PC-3 (cell line): ENCODE data around the gene TTC28. TPM values are rescaled to one million over a fixed set of nuclear protein-coding genes. Genes with fewer than 3 reads are reported as not detected.

Experiments used
- ATAC-seq: fragments of 200-7000 bp; cut with Tn5 transposase; 2 replicates; pipeline ENCODE4 v1.9.1; 2020; ENCODE audit warnings: mild to moderate bottlenecking, moderate library complexity
- BruUV-seq: library from RNA; stranded (reverse); fragments of 400-500 nt; replicated peaks from 2 replicates; lab custom pipeline; 2021; lab: Mats Ljungman, UMichigan
- CTCF ChIA-PET: fragments of 300-600 bp; sonication (Branson Sonifier 250); formaldehyde crosslinking; loops from one replicate; lab custom pipeline; 2022; ENCODE audit warnings: antibody characterized with exemption; lab: Charles Lee
- POLR2A ChIA-PET: fragments of 300-600 bp; sonication (Branson Sonifier 250); formaldehyde crosslinking; loops from one replicate; lab custom pipeline; 2022; ENCODE audit warnings: antibody characterized with exemption; ENCODE audit not compliant: unreplicated experiment; lab: Charles Lee
- DNase-seq: peaks from one replicate; pipeline ENCODE4 v3.0.0-alpha.2; 2015
- H2AFZ ChIP-seq: fragments of 300-600 bp; sonication (generic); 2 replicates; pipeline ENCODE4 v1.6.0; 2016; ENCODE audit warnings: antibody characterized with exemption, low read length
- H3F3A ChIP-seq: fragments of 300-600 bp; sonication (generic); one replicate; pipeline ENCODE4 v1.6.0; 2017; ENCODE audit warnings: antibody characterized with exemption, low read length, control low read depth, mild to moderate bottlenecking; ENCODE audit not compliant: unreplicated experiment
- H3K27ac ChIP-seq: fragments of 300-600 bp; sonication (generic); 2 replicates; pipeline ENCODE4 v1.5.1; 2016; ENCODE audit warnings: mild to moderate bottlenecking, low read length
- H3K27me3 ChIP-seq: fragments of 300-600 bp; sonication (generic); 2 replicates; pipeline ENCODE4 v1.6.1; 2016; ENCODE audit warnings: low read length, mixed read lengths
- H3K36me3 ChIP-seq: fragments of 300-600 bp; sonication (generic); 2 replicates; pipeline ENCODE4 v1.6.1; 2016; ENCODE audit warnings: low read depth, mixed run types, low read length, mixed read lengths
- H3K4me1 ChIP-seq: fragments of 300-600 bp; sonication (generic); 2 replicates; pipeline ENCODE4 v1.5.1; 2016; ENCODE audit warnings: low read length; ENCODE audit not compliant: insufficient read depth
- H3K4me2 ChIP-seq: fragments of 300-600 bp; sonication (generic); 2 replicates; pipeline ENCODE4 v1.6.0; 2016; ENCODE audit warnings: low read length
- H3K4me3 ChIP-seq: fragments of 300-600 bp; sonication (generic); 2 replicates; pipeline ENCODE4 v1.5.1; 2016; ENCODE audit warnings: mild to moderate bottlenecking, low read length, mixed read lengths
- H3K79me2 ChIP-seq: fragments of 300-600 bp; sonication (generic); 2 replicates; pipeline ENCODE4 v1.6.1; 2017; ENCODE audit warnings: low read length, mixed read lengths
- H3K9ac ChIP-seq: fragments of 300-600 bp; sonication (generic); 2 replicates; pipeline ENCODE4 v1.6.0; 2016; ENCODE audit warnings: mild to moderate bottlenecking, low read length
- H3K9me2 ChIP-seq: fragments of 300-600 bp; sonication (generic); replicated peaks from 2 replicates; pipeline ENCODE4 v1.6.1; 2016; ENCODE audit warnings: mixed run types, low read length, mixed read lengths
- H3K9me3 ChIP-seq: fragments of 300-600 bp; sonication (generic); 2 replicates; pipeline ENCODE4 v1.6.1; 2016; ENCODE audit warnings: low read length, mixed read lengths
- H4K20me1 ChIP-seq: fragments of 300-600 bp; sonication (generic); 2 replicates; pipeline ENCODE4 v1.6.1; 2016; ENCODE audit warnings: low read length, mixed read lengths
- CTCF ChIP-seq: fragments of 300-600 bp; sonication (generic); conservative IDR thresholded peaks from 2 replicates; pipeline ENCODE4 v1.5.1; 2017; ENCODE audit warnings: antibody characterized with exemption, low read depth, mild to moderate bottlenecking, low read length
- EZH2 ChIP-seq: fragments of 300-600 bp; sonication (generic); IDR thresholded peaks from one replicate; pipeline ENCODE4 v1.6.1; 2017; ENCODE audit warnings: antibody characterized with exemption, mild to moderate bottlenecking, low read length; ENCODE audit not compliant: unreplicated experiment
- EZH2phosphoT487 ChIP-seq: fragments of 300-600 bp; sonication (generic); IDR thresholded peaks from 2 replicates; pipeline ENCODE4 v1.6.1; 2018; ENCODE audit warnings: mild to moderate bottlenecking, antibody characterized with exemption, low read length, borderline replicate concordance
- intact Hi-C: fragments of 100-400 bp; cut with micrococcal nuclease; formaldehyde crosslinking; loops from 2 replicates; pipeline ENCODE4 v1.9.0; 2023
- total RNA-seq: library from RNA; depleted of rRNA; stranded (reverse); fragments of >200 nt; gene quantifications from 2 replicates; pipeline ENCODE4 v1.2.3, GENCODE V29; 2014

TTC28 gene
- total RNA-seq, 1 experiment from 2014 or later = 6.3 TPM

- Histone ChIP-seq H3K4me1 (no peaks in the 10 kb centered on the region), H3K27me3 (no peaks in the 10 kb centered on the region), H3K9me2 (no peaks in the 10 kb centered on the region), H3F3A (no peaks in the 10 kb centered on the region), H3K79me2 (no peaks in the 10 kb centered on the region), H4K20me1 (no peaks in the 10 kb centered on the region), H3K4me2 (no peak overlapping the region), H3K27ac (no peak overlapping the region), H3K4me3 (no peak overlapping the region), H2AFZ (no peak overlapping the region), H3K9me3 (no peaks in the 10 kb centered on the region), H3K36me3 (no peaks in the 10 kb centered on the region), H3K9ac (no peak overlapping the region)
- POLR2A ChIA-PET = no interaction called here
- intact Hi-C loops = no loop called here
- DNase-seq (no peak), ATAC-seq (no peak)
- BruUV-seq = no TSS peak
- TF ChIP-seq CTCF (no peak), EZH2phosphoT487 (no peak), EZH2 (no peak)
- CTCF ChIA-PET = no interaction called here
These were observed 442.5 kb downstream of the TTC28 start for GRCh38 chr22:28237112-28237511.

- no peak overlapping the region for H3K4me3 ChIP-seq
- H3K36me3 ChIP-seq = no peaks in the 10 kb centered on the region
- TF ChIP-seq CTCF = no peak
- TF ChIP-seq EZH2 = no peak
- TF ChIP-seq EZH2phosphoT487 = no peak
- CTCF ChIA-PET = no interaction called here
- no peak overlapping the region for H3K4me2 ChIP-seq
- POLR2A ChIA-PET = no interaction called here
- no peaks in the 10 kb centered on the region for H3K79me2 ChIP-seq
- no peaks in the 10 kb centered on the region for H4K20me1 ChIP-seq
- H3F3A ChIP-seq = no peaks in the 10 kb centered on the region
- ATAC-seq = no peak
- no peak for DNase-seq
- no peaks in the 10 kb centered on the region for H3K4me1 ChIP-seq
- H3K27me3 ChIP-seq = no peaks in the 10 kb centered on the region
- no TSS peak for BruUV-seq
- no peak overlapping the region for H3K27ac ChIP-seq
- H3K9me2 ChIP-seq = no peaks in the 10 kb centered on the region
- intact Hi-C loops = no loop called here
- H3K9ac ChIP-seq = no peak overlapping the region
- H2AFZ ChIP-seq = no peak overlapping the region
- H3K9me3 ChIP-seq = no peaks in the 10 kb centered on the region
These were observed 447.4 kb downstream of the TTC28 start for GRCh38 chr22:28232204-28232603.

GRCh38 chr22:28231441-28231840, 448.2 kb downstream of the TTC28 start:
- no peaks in the 10 kb centered on the region for H3K79me2 ChIP-seq
- ChIA-PET CTCF (no interaction called here), POLR2A (no interaction called here)
- DNase-seq (no peak), ATAC-seq (no peak)
- no peaks in the 10 kb centered on the region for H3K27me3 ChIP-seq
- no peaks in the 10 kb centered on the region for H3K36me3 ChIP-seq
- no peak overlapping the region for H2AFZ ChIP-seq
- no peaks in the 10 kb centered on the region for H4K20me1 ChIP-seq
- H3K4me2 ChIP-seq = no peak overlapping the region
- intact Hi-C loops = no loop called here
- no peak overlapping the region for H3K4me3 ChIP-seq
- TF ChIP-seq EZH2 (no peak), EZH2phosphoT487 (no peak), CTCF (no peak)
- no peaks in the 10 kb centered on the region for H3K9me2 ChIP-seq
- H3K27ac ChIP-seq = no peak overlapping the region
- H3F3A ChIP-seq = no peaks in the 10 kb centered on the region
- no peak overlapping the region for H3K9ac ChIP-seq
- no peaks in the 10 kb centered on the region for H3K4me1 ChIP-seq
- H3K9me3 ChIP-seq = no peaks in the 10 kb centered on the region
- BruUV-seq = no TSS peak
